ENCODE measurements around the gene ARRB1. TPM values are rescaled to one million over a fixed set of nuclear protein-coding genes. Genes with fewer than 3 reads are reported as not detected.

Gene ARRB1
- total and polyA plus RNA-seq, 2 of the 13 experiments (the other 11 are each of a cell fraction or from before 2014, with no cell fraction given), result 22.5 to 35.7 TPM

DNA sequence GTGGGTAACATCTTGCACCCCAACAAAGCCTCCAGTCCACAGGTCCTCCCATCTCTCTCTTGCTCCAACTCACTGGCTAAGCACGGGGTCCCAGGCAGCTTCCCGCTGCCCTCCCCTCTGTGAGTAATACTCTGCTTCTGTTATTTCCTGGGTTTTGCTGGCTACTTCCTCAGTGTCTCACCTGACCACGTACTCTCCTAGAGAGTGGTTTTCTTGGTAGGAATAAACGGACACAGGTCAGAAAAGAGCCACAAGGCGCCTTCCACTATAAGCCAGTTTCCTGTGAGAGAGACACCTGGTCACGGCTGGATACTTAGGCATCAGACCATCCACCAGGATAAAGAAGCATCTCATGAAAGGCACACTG is 36.0 kb downstream of the ARRB1 start:
- peaks cover 43% of the 10 kb centered on the region for H3K4me1 ChIP-seq (ENCODE audit: insufficient read depth, low read length)
- ATAC-seq (no peak), FAIRE-seq (no peak), DNase-seq (ENCODE audit: low spot score) (no peak)
- no TSS peak for BruUV-seq (replicated peaks)
- POLR2A ChIA-PET, result no interaction called here
- no peaks in the 10 kb centered on the region for H3K27me3 ChIP-seq (ENCODE audit: control insufficient read depth in 1 of 2, insufficient read depth in 2 of 2, low read length in 2 of 2)
- peaks cover 45% of the 10 kb centered on the region; the same call in 1 of the 2 replicates for H4K20me1 ChIP-seq (ENCODE audit: insufficient read depth, low read length)
- intact Hi-C loops (cut with micrococcal nuclease; ENCODE audit: unreplicated experiment) (no loop called here), in situ Hi-C loops (cut with HindIII; ENCODE audit: extremely low pct_ligation_motif_present, low pct_unique_long_range_greater_than_20kb) (no loop called here)
- WGBS (ENCODE audit: low lambda C conversion rate), result 89% methylated on average over 6 of the region's 6 CpGs
- peaks cover 0 to 4% of the 10 kb centered on the region in 2 experiments; a peak in 1 of 5 replicates for H3K36me3 ChIP-seq (replicated peaks in 1 of 2; ENCODE audit: control insufficient read depth in 1 of 2, insufficient read depth in 2 of 2, low read length in 2 of 2)
- H3K27ac ChIP-seq (ENCODE audit: extremely low read length, insufficient read depth, low read length), result no peak overlapping the region
- H3K9me3 ChIP-seq (ENCODE audit: low read length), result no peaks in the 10 kb centered on the region
- peaks cover 25% of the 10 kb centered on the region for H3K79me2 ChIP-seq (ENCODE audit: insufficient read depth, low read length)
- no peak overlapping the region for H3K4me2 ChIP-seq (ENCODE audit: low read depth, low read length)
- no peak overlapping the region for H2AFZ ChIP-seq (ENCODE audit: low read length)
- no peak for TF ChIP-seq TP53 (CRISPR knock-in tag; conservative IDR thresholded peaks at IDR 0.05)
- TF ChIP-seq, protein P1, sequence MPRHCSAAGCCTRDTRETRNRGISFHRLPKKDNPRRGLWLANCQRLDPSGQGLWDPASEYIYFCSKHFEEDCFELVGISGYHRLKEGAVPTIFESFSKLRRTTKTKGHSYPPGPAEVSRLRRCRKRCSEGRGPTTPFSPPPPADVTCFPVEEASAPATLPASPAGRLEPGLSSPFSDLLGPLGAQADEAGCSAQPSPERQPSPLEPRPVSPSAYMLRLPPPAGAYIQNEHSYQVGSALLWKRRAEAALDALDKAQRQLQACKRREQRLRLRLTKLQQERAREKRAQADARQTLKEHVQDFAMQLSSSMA (CRISPR knock-in tag; IDR thresholded peaks at IDR 0.05), result no peak
- TF ChIP-seq, protein P2, sequence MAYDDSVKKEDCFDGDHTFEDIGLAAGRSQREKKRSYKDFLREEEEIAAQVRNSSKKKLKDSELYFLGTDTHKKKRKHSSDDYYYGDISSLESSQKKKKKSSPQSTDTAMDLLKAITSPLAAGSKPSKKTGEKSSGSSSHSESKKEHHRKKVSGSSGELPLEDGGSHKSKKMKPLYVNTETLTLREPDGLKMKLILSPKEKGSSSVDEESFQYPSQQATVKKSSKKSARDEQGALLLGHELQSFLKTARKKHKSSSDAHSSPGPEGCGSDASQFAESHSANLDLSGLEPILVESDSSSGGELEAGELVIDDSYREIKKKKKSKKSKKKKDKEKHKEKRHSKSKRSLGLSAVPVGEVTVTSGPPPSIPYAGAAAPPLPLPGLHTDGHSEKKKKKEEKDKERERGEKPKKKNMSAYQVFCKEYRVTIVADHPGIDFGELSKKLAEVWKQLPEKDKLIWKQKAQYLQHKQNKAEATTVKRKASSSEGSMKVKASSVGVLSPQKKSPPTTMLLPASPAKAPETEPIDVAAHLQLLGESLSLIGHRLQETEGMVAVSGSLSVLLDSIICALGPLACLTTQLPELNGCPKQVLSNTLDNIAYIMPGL (CRISPR knock-in tag; IDR thresholded peaks at IDR 0.05; ENCODE audit: borderline replicate concordance in 1 of 2, low read depth in 1 of 2), result no peak
- TF ChIP-seq CCAR2 (optimal IDR thresholded peaks at IDR 0.05; ENCODE audit: low read depth, low read length), result no peak
- no peak for TF ChIP-seq ZNF232 (CRISPR knock-in tag; IDR thresholded peaks at IDR 0.05; ENCODE audit: borderline replicate concordance)
- TF ChIP-seq, protein P3, sequence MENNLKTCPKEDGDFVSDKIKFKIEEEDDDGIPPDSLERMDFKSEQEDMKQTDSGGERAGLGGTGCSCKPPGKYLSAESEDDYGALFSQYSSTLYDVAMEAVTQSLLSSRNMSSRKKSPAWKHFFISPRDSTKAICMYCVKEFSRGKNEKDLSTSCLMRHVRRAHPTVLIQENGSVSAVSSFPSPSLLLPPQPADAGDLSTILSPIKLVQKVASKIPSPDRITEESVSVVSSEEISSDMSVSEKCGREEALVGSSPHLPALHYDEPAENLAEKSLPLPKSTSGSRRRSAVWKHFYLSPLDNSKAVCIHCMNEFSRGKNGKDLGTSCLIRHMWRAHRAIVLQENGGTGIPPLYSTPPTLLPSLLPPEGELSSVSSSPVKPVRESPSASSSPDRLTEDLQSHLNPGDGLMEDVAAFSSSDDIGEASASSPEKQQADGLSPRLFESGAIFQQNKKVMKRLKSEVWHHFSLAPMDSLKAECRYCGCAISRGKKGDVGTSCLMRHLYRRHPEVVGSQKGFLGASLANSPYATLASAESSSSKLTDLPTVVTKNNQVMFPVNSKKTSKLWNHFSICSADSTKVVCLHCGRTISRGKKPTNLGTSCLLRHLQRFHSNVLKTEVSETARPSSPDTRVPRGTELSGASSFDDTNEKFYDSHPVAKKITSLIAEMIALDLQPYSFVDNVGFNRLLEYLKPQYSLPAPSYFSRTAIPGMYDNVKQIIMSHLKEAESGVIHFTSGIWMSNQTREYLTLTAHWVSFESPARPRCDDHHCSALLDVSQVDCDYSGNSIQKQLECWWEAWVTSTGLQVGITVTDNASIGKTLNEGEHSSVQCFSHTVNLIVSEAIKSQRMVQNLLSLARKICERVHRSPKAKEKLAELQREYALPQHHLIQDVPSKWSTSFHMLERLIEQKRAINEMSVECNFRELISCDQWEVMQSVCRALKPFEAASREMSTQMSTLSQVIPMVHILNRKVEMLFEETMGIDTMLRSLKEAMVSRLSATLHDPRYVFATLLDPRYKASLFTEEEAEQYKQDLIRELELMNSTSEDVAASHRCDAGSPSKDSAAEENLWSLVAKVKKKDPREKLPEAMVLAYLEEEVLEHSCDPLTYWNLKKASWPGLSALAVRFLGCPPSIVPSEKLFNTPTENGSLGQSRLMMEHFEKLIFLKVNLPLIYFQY (CRISPR knock-in tag; IDR thresholded peaks at IDR 0.05; ENCODE audit: borderline replicate concordance), result no peak
- TF ChIP-seq, protein P4, sequence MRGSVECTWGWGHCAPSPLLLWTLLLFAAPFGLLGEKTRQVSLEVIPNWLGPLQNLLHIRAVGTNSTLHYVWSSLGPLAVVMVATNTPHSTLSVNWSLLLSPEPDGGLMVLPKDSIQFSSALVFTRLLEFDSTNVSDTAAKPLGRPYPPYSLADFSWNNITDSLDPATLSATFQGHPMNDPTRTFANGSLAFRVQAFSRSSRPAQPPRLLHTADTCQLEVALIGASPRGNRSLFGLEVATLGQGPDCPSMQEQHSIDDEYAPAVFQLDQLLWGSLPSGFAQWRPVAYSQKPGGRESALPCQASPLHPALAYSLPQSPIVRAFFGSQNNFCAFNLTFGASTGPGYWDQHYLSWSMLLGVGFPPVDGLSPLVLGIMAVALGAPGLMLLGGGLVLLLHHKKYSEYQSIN (CRISPR knock-in tag; IDR thresholded peaks at IDR 0.05; ENCODE audit: borderline replicate concordance), result no peak
- TF ChIP-seq ZNF333 (CRISPR knock-in tag; IDR thresholded peaks at IDR 0.05; ENCODE audit: borderline replicate concordance), result no peak
- H3K9ac ChIP-seq (ENCODE audit: insufficient read depth, low read depth, low read length), result no peak overlapping the region
- CTCF ChIA-PET (ENCODE audit: low intra/inter-chr PET ratio, low total read pairs), result no interaction called here
- no peak overlapping the region for H3K4me3 ChIP-seq (replicated peaks in 1 of 3; ENCODE audit: insufficient read depth in 1 of 3, low read depth in 2 of 3, low read length in 3 of 3)
